GM12878 (cell line): Measurements from ENCODE around the gene EDEM2.
"Not testable (repeated sequence)": the region's sequence is repeated elsewhere in the genome, so short reads cannot be mapped to it uniquely, and the experiment has no call there.

Source experiments
- BRCA1 ChIP-seq: IDR thresholded peaks from 2 replicates; pipeline ENCODE4 v1.6.1; 2011; ENCODE audit warnings: low read depth, low read length, improper control_type of control experiment
- CTCF ChIP-seq, 3 experiments: IDR thresholded peaks in 2 of 3; conservative IDR thresholded peaks in 1 of 3; 2 replicates each; pipeline ENCODE4 v1.5.1; 2011; ENCODE audit warnings: low read depth in 3 of 3, low read length in 3 of 3, mild to moderate bottlenecking in 3 of 3, control low read depth in 2 of 3, moderate library complexity in 2 of 3, inconsistent platforms in 1 of 3, mixed read lengths in 1 of 3; ENCODE audit not compliant: control insufficient read depth in 2 of 3, insufficient read depth in 1 of 3; ENCODE audit errors: extremely low read depth in 1 of 3
- E2F8 ChIP-seq: fragments of 450-650 bp; IDR thresholded peaks from 2 replicates; pipeline ENCODE4 v1.6.1; 2018; ENCODE audit warnings: mild to moderate bottlenecking, low read depth, moderate library complexity; ENCODE audit not compliant: partially characterized antibody
- EZH2 ChIP-seq: IDR thresholded peaks from 2 replicates; pipeline ENCODE4 v1.6.1; 2012; ENCODE audit warnings: low read depth, mild to moderate bottlenecking, control low read depth, inconsistent platforms, low read length, borderline replicate concordance; ENCODE audit not compliant: control insufficient read depth
- NR2C2 ChIP-seq: IDR thresholded peaks from 2 replicates; pipeline ENCODE4 v1.6.1; 2011; ENCODE audit warnings: borderline replicate concordance, low read depth; ENCODE audit not compliant: control insufficient read depth, insufficient read length
- POLR2AphosphoS5 ChIP-seq: IDR thresholded peaks from 2 replicates; pipeline ENCODE4 v1.6.1; 2011; ENCODE audit warnings: mild to moderate bottlenecking, low read length, inconsistent platforms
- RBBP5 ChIP-seq: fragments of 200-600 bp; sonication (generic); conservative IDR thresholded peaks from 2 replicates; pipeline ENCODE4 v1.6.1; 2016
- RELA ChIP-seq: fragments of 450-650 bp; IDR thresholded peaks from 2 replicates; pipeline ENCODE4 v1.8.0; 2014; ENCODE audit warnings: borderline replicate concordance; ENCODE audit not compliant: partially characterized antibody
- USF2 ChIP-seq: IDR thresholded peaks from 2 replicates; pipeline ENCODE4 v1.6.1; 2011; ENCODE audit warnings: low read depth, low read length, improper control_type of control experiment, borderline replicate concordance

GRCh38 chr20:35168701-35169409 lies 21.7 kb upstream of the EDEM2 start:
- TF ChIP-seq CTCF (IDR thresholded peaks at IDR 0.05 in 2 of 3, conservative IDR thresholded peaks at IDR 0.05 in 1 of 3; ENCODE audit: control insufficient read depth in 2 of 3, extremely low read depth in 1 of 3, insufficient read depth in 1 of 3, low read depth in 3 of 3, low read length in 3 of 3); USF2; RELA; NR2C2; BRCA1; POLR2AphosphoS5; EZH2; E2F8; RBBP5: not testable (repeated sequence)
